ENCODE results near the gene PLCB1.
"Not testable (repeated sequence)": the region's sequence is repeated elsewhere in the genome, so short reads cannot be mapped to it uniquely, and the experiment has no call there.

PLCB1 gene

DNA sequence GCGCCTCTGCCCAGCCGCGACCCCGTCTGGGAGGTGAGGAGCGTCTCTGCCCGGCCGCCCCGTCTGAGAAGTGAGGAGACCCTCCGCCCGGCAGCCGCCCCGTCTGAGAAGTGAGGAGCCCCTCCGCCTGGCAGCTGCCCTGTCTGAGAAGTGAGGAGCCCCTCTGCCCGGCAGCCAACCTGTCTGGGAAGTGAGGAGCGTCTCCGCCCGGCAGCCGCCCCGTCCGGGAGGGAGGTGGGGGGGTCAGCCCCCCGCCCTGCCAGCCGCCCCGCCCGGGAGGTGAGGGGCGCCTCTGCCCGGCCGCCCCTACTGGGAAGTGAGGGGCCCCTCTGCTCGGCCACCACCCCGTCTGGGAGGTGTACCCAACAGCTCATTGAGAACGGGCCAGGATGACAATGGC is 512.4 kb downstream of the PLCB1 start:
- not testable (repeated sequence) for H3K27me3 ChIP-seq (ENCODE audit: insufficient read depth, low read length); H2BK5ac ChIP-seq (ENCODE audit: low read depth, low read length, poor library complexity); DNase-seq; H3K27ac ChIP-seq (ENCODE audit: low read depth, low read length); H3K18ac ChIP-seq (ENCODE audit: low read length); H3K23ac ChIP-seq (ENCODE audit: low read length); H4K12ac ChIP-seq (ENCODE audit: low read depth, low read length); H2AK5ac ChIP-seq (ENCODE audit: low read length); H3K4me2 ChIP-seq (ENCODE audit: low read length); H3K9me3 ChIP-seq (ENCODE audit: insufficient read depth, low read depth, low read length); H3K36me3 ChIP-seq (ENCODE audit: control insufficient read depth in 1 of 2, insufficient read depth in 2 of 2, low read length in 2 of 2); H3K4ac ChIP-seq (ENCODE audit: low read depth, low read length); H3K14ac ChIP-seq (ENCODE audit: low read length); H2BK12ac ChIP-seq (ENCODE audit: low read length); H3K4me3 ChIP-seq (ENCODE audit: low read depth, low read length); H3K79me2 ChIP-seq (ENCODE audit: control insufficient read depth, insufficient read depth, low read length, poor library complexity); H4K91ac ChIP-seq (ENCODE audit: low read depth, low read length); H3K79me1 ChIP-seq (ENCODE audit: low read length); H3K9ac ChIP-seq (ENCODE audit: low read length); H4K8ac ChIP-seq (ENCODE audit: low read depth, low read length); H2AFZ ChIP-seq (ENCODE audit: insufficient read depth, low read length, poor library complexity); H2BK120ac ChIP-seq (ENCODE audit: insufficient read depth, low read length, poor library complexity)
- no CpG with 5 or more reads among the region's 30 CpGs for whole genome bisulfite sequencing (ENCODE audit: extremely low coverage, insufficient coverage, insufficient read length)
- H3K4me1 ChIP-seq (ENCODE audit: control insufficient read depth in 1 of 2, insufficient read depth in 2 of 2, low read length in 2 of 2): peaks cover 0 to 10% of the 10 kb centered on the region in 2 experiments

DNA sequence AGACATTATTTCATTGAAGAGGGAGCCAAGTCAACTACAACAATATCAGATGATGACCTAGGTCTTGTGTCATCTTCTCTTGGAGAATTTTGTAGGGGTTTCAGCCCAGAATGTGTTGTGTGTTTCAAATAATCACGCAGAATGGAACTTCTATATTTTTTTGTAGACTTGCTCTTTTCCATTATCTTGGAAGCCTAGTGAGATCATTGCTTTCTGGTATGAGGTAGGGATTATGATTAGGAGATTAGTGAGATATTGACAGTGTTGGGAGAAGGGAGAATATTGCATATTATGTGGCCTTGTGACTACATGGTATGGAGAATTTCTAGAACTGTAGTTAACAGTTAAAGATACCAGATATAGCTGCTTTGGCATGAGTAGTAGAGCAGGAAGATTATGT is 513.3 kb downstream of the PLCB1 start:
- Histone ChIP-seq H3K27ac (ENCODE audit: low read depth, low read length) (no peak overlapping the region), H3K9ac (ENCODE audit: low read length) (no peak overlapping the region), H2AK5ac (ENCODE audit: low read length) (no peak overlapping the region), H2AFZ (ENCODE audit: insufficient read depth, low read length, poor library complexity) (no peak overlapping the region), H3K4ac (ENCODE audit: low read depth, low read length) (no peak overlapping the region), H4K12ac (ENCODE audit: low read depth, low read length) (no peak overlapping the region), H3K18ac (ENCODE audit: low read length) (no peak overlapping the region), H3K14ac (ENCODE audit: low read length) (no peak overlapping the region), H4K91ac (ENCODE audit: low read depth, low read length) (no peak overlapping the region), H3K4me1 (ENCODE audit: control insufficient read depth in 1 of 2, insufficient read depth in 2 of 2, low read length in 2 of 2) (peaks cover 0 to 10% of the 10 kb centered on the region in 2 experiments), H4K8ac (ENCODE audit: low read depth, low read length) (no peak overlapping the region), H3K4me2 (ENCODE audit: low read length) (no peak overlapping the region), H2BK12ac (ENCODE audit: low read length) (no peak overlapping the region), H2BK120ac (ENCODE audit: insufficient read depth, low read length, poor library complexity) (no peak overlapping the region), H3K79me2 (ENCODE audit: control insufficient read depth, insufficient read depth, low read length, poor library complexity) (no peaks in the 10 kb centered on the region), H3K27me3 (ENCODE audit: insufficient read depth, low read length) (no peaks in the 10 kb centered on the region), H3K23ac (ENCODE audit: low read length) (no peak overlapping the region), H3K9me3 (ENCODE audit: insufficient read depth, low read depth, low read length) (no peaks in the 10 kb centered on the region), H3K4me3 (ENCODE audit: low read depth, low read length) (no peak overlapping the region), H2BK5ac (ENCODE audit: low read depth, low read length, poor library complexity) (no peak overlapping the region), H3K79me1 (ENCODE audit: low read length) (no peaks in the 10 kb centered on the region), H3K36me3 (ENCODE audit: control insufficient read depth in 1 of 2, insufficient read depth in 2 of 2, low read length in 2 of 2) (peaks cover under 1 to 2% of the 10 kb centered on the region in 2 experiments)
- DNase-seq: no peak
- no CpG with 5 or more reads among the region's 1 CpG for WGBS (ENCODE audit: extremely low coverage, insufficient coverage, insufficient read length)

- Histone ChIP-seq H3K4ac (ENCODE audit: low read depth, low read length) (no peak overlapping the region), H3K9ac (ENCODE audit: low read length) (no peak overlapping the region), H3K23ac (ENCODE audit: low read length) (no peak overlapping the region), H3K79me2 (ENCODE audit: control insufficient read depth, insufficient read depth, low read length, poor library complexity) (no peaks in the 10 kb centered on the region), H2BK120ac (ENCODE audit: insufficient read depth, low read length, poor library complexity) (no peak overlapping the region), H3K14ac (ENCODE audit: low read length) (no peak overlapping the region), H4K8ac (ENCODE audit: low read depth, low read length) (no peak overlapping the region), H2BK5ac (ENCODE audit: low read depth, low read length, poor library complexity) (no peak overlapping the region), H3K9me3 (ENCODE audit: insufficient read depth, low read depth, low read length) (no peaks in the 10 kb centered on the region), H2BK12ac (ENCODE audit: low read length) (no peak overlapping the region), H3K27ac (ENCODE audit: low read depth, low read length) (peak overlapping the region; percentile 12), H4K91ac (ENCODE audit: low read depth, low read length) (no peak overlapping the region), H3K27me3 (ENCODE audit: insufficient read depth, low read length) (no peaks in the 10 kb centered on the region), H4K12ac (ENCODE audit: low read depth, low read length) (no peak overlapping the region), H3K4me3 (ENCODE audit: low read depth, low read length) (no peak overlapping the region), H2AK5ac (ENCODE audit: low read length) (no peak overlapping the region), H2AFZ (ENCODE audit: insufficient read depth, low read length, poor library complexity) (no peak overlapping the region), H3K4me1 (ENCODE audit: control insufficient read depth in 1 of 2, insufficient read depth in 2 of 2, low read length in 2 of 2) (peaks cover 0 to 10% of the 10 kb centered on the region in 2 experiments), H3K79me1 (ENCODE audit: low read length) (no peaks in the 10 kb centered on the region), H3K36me3 (ENCODE audit: control insufficient read depth in 1 of 2, insufficient read depth in 2 of 2, low read length in 2 of 2) (peaks cover 2 to 3% of the 10 kb centered on the region in 2 experiments), H3K18ac (ENCODE audit: low read length) (no peak overlapping the region), H3K4me2 (ENCODE audit: low read length) (no peak overlapping the region)
- DNase-seq: no peak
- WGBS (ENCODE audit: extremely low coverage, insufficient coverage, insufficient read length): no CpG with 5 or more reads among the region's 4 CpGs
Measured at GRCh38 chr20:8646033-8646441, 514.0 kb downstream of the PLCB1 start.

DNA sequence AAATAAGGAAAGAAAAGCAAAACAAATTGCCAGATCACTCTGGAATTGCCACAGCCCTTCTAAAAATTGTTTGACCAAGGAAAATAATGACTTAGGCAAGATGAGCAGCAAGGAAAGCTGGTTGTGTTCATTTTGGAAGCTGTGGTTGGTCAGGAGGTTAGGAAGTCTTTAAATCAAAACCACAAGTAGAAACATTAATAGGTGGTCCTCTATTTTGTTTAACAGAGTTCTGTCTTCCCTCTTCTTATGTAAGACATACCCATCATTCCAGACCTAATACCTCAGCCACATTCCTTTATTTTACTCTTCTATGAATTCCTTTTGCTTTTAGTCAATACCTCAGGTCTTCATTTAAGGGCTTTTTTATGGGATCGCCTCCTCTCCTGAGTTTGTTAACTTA is 514.6 kb downstream of the PLCB1 start:
- Histone ChIP-seq H2BK5ac (ENCODE audit: low read depth, low read length, poor library complexity) (no peak overlapping the region), H3K4ac (ENCODE audit: low read depth, low read length) (no peak overlapping the region), H3K4me3 (ENCODE audit: low read depth, low read length) (no peak overlapping the region), H3K36me3 (ENCODE audit: control insufficient read depth in 1 of 2, insufficient read depth in 2 of 2, low read length in 2 of 2) (peaks cover 2 to 3% of the 10 kb centered on the region in 2 experiments), H3K4me2 (ENCODE audit: low read length) (no peak overlapping the region), H2BK12ac (ENCODE audit: low read length) (no peak overlapping the region), H3K27me3 (ENCODE audit: insufficient read depth, low read length) (no peaks in the 10 kb centered on the region), H2AFZ (ENCODE audit: insufficient read depth, low read length, poor library complexity) (no peak overlapping the region), H3K23ac (ENCODE audit: low read length) (no peak overlapping the region), H4K8ac (ENCODE audit: low read depth, low read length) (no peak overlapping the region), H4K12ac (ENCODE audit: low read depth, low read length) (no peak overlapping the region), H2AK5ac (ENCODE audit: low read length) (no peak overlapping the region), H3K18ac (ENCODE audit: low read length) (no peak overlapping the region), H3K9ac (ENCODE audit: low read length) (no peak overlapping the region), H2BK120ac (ENCODE audit: insufficient read depth, low read length, poor library complexity) (no peak overlapping the region), H3K4me1 (ENCODE audit: control insufficient read depth in 1 of 2, insufficient read depth in 2 of 2, low read length in 2 of 2) (peaks cover 0 to 10% of the 10 kb centered on the region in 2 experiments), H3K27ac (ENCODE audit: low read depth, low read length) (peak overlapping the region; percentile 12), H3K9me3 (ENCODE audit: insufficient read depth, low read depth, low read length) (no peaks in the 10 kb centered on the region), H3K79me1 (ENCODE audit: low read length) (no peaks in the 10 kb centered on the region), H3K79me2 (ENCODE audit: control insufficient read depth, insufficient read depth, low read length, poor library complexity) (no peaks in the 10 kb centered on the region), H3K14ac (ENCODE audit: low read length) (no peak overlapping the region), H4K91ac (ENCODE audit: low read depth, low read length) (no peak overlapping the region)
- WGBS (ENCODE audit: extremely low coverage, insufficient coverage, insufficient read length): no CpG with 5 or more reads among the region's 1 CpG
- DNase-seq: peak in 1 of 2 donors; percentile 41

Data from trophoblast cell (in vitro differentiated cells and primary cell).